Naive thymus-derived CD4-positive, alpha-beta T cell (primary cell): Measurements from ENCODE around the gene FNDC3B. TPM values are rescaled to one million over a fixed set of nuclear protein-coding genes. Genes with fewer than 3 reads are reported as not detected.

Source experiments
- ATAC-seq: fragments of 150-1000 bp; cut with Tn5 transposase; 2 replicates; pipeline ENCODE4 v1.10.0; 2021; ENCODE audit warnings: mild to moderate bottlenecking, moderate library complexity
- CTCF ChIA-PET: fragments of 350-600 bp; sonication (Branson Sonifier 250); formaldehyde crosslinking; loops from one replicate; lab custom pipeline; 2021; ENCODE audit warnings: antibody characterized with exemption; lab: Charles Lee
- POLR2A ChIA-PET: fragments of 350-600 bp; sonication (Branson Sonifier 250); formaldehyde crosslinking; loops from one replicate; lab custom pipeline; 2021; ENCODE audit warnings: antibody characterized with exemption, inconsistent platforms; lab: Charles Lee
- DNase-seq, 9 donors: peaks; one replicate each; pipeline versions ENCODE4 v3.0.0 to v3.0.0-alpha.2; 2020 to 2022; ENCODE audit warnings: mixed read lengths in 1 of 9
- H3K27ac ChIP-seq: one replicate; pipeline ENCODE4 v1.7.0; 2013; ENCODE audit warnings: mild to moderate bottlenecking, low read depth, low read length, moderate library complexity
- H3K27me3 ChIP-seq, 2 donors: one replicate each; pipeline ENCODE4 v1.7.0; 2013; ENCODE audit warnings: low read length in 2 of 2, mild to moderate bottlenecking in 2 of 2, moderate library complexity in 2 of 2; ENCODE audit not compliant: control insufficient read depth in 2 of 2, insufficient read depth in 2 of 2
- H3K36me3 ChIP-seq, 3 experiments: 1 replicate in 2 of 3; 2 replicates in 1 of 3; pipeline ENCODE4 v1.7.0; 2013; ENCODE audit warnings: low read length in 3 of 3, mild to moderate bottlenecking in 3 of 3, moderate library complexity in 1 of 3; ENCODE audit not compliant: insufficient read depth in 3 of 3, control insufficient read depth in 2 of 3
- H3K4me1 ChIP-seq, 2 donors: one replicate each; pipeline ENCODE4 v1.7.0; 2013; ENCODE audit warnings: low read length in 2 of 2, mild to moderate bottlenecking in 2 of 2, moderate library complexity in 1 of 2; ENCODE audit not compliant: control insufficient read depth in 2 of 2, insufficient read depth in 2 of 2
- H3K4me3 ChIP-seq: 2 replicates; pipeline ENCODE4 v1.7.0; 2013; ENCODE audit warnings: mild to moderate bottlenecking, low read length
- H3K9me3 ChIP-seq, 3 experiments: 1 replicate in 2 of 3; 2 replicates in 1 of 3; pipeline ENCODE4 v1.7.0; 2013; ENCODE audit warnings: low read length in 3 of 3; ENCODE audit not compliant: control insufficient read depth in 2 of 3
- H3K27ac Mint-ChIP-seq, 9 donors: one replicate each; pipeline ENCODE4 v1.8.0; 2020 to 2022; ENCODE audit warnings: mixed read lengths in 9 of 9, mild to moderate bottlenecking in 8 of 9, moderate library complexity in 5 of 9, inconsistent platforms in 2 of 9
- H3K27me3 Mint-ChIP-seq, 5 donors: one replicate each; pipeline ENCODE4 v1.8.0; 2021 to 2022; ENCODE audit warnings: mixed read lengths in 5 of 5, mild to moderate bottlenecking in 1 of 5
- H3K36me3 Mint-ChIP-seq, 5 donors: one replicate each; pipeline ENCODE4 v1.8.0; 2020 to 2022; ENCODE audit warnings: mixed read lengths in 5 of 5, mild to moderate bottlenecking in 3 of 5, inconsistent platforms in 1 of 5
- H3K4me1 Mint-ChIP-seq, 7 donors: one replicate each; pipeline ENCODE4 v1.8.0; 2020 to 2022; ENCODE audit warnings: mixed read lengths in 7 of 7, mild to moderate bottlenecking in 3 of 7, inconsistent platforms in 1 of 7
- H3K4me3 Mint-ChIP-seq, 10 donors: one replicate each; pipeline ENCODE4 v1.8.0; 2020 to 2022; ENCODE audit warnings: mild to moderate bottlenecking in 10 of 10, mixed read lengths in 10 of 10, moderate library complexity in 6 of 10, inconsistent platforms in 2 of 10
- H3K9me3 Mint-ChIP-seq, 11 donors: one replicate each; pipeline ENCODE4 v1.8.0; 2020 to 2022; ENCODE audit warnings: mixed read lengths in 11 of 11, mild to moderate bottlenecking in 4 of 11, inconsistent platforms in 1 of 11, moderate library complexity in 1 of 11
- intact Hi-C, 2 donors: fragments of 100-400 bp; cut with micrococcal nuclease; formaldehyde crosslinking; loops; one replicate each; pipeline ENCODE4 v1.15.1; 2023
- polyA plus RNA-seq, 2 donors: library from polyadenylated mRNA; unstranded; fragments of 300-500 nt; fragmentation: Illumina TruSeq; gene quantifications; one replicate each; pipeline ENCODE4 v1.2.3, GENCODE V29; 2021
- total RNA-seq, 6 experiments: library from RNA in 5 of 6; stranded (reverse) in 5 of 6; gene quantifications; 1 replicate in 5 of 6; 2 replicates in 1 of 6; pipeline ENCODE4 v1.2.3 and lab custom pipeline; 2021 to 2026

The FNDC3B gene
- total and polyA plus RNA-seq, 7 experiments from 2014 or later = 8.6 to 78.6 (median 25.6) TPM

DNA sequence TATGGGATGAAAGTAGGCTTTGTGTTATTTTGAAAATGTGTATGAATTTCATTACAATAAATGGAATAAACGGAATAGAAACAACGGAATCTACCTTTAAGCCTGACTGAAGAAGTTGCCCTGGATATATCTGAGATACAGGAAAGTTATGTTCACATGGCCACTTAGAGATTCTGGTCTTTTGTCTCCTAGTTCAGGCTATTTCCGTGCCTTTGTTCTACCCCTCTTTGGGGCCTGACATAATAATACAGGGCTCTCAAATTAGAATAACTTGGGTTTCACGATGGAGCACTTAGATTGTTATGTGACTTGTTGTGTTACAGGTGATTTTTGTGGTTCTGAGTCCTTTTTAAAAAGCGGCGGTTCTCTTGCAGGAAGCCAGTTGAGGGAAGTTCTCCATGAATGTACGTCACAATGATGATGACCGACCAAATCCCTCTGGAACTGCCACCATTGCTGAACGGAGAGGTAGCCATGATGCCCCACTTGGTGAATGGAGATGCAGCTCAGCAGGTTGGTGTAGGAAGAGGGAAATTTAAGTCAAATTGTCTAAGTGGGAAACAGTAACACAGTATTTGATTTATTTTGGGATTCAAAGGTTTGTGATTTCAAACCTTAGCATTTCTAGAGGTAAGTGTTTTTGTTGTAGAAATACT lies 72.8 kb downstream of the FNDC3B start:
- no peaks in the 10 kb centered on the region for H3K27me3 Mint-ChIP-seq
- CTCF ChIA-PET = no interaction called here
- POLR2A ChIA-PET = no interaction called here
- no peak overlapping the region for H3K27ac Mint-ChIP-seq
- Histone ChIP-seq H3K36me3 (no peaks in the 10 kb centered on the region), H3K4me1 (peaks cover 20 to 26% of the 10 kb centered on the region in 2 donors), H3K9me3 (no peaks in the 10 kb centered on the region), H3K27ac (no peak overlapping the region), H3K4me3 (no peak overlapping the region), H3K27me3 (no peaks in the 10 kb centered on the region)
- no peak overlapping the region for H3K4me3 Mint-ChIP-seq
- H3K4me1 Mint-ChIP-seq = peaks cover 38 to 59% (median 47%) of the 10 kb centered on the region in 7 donors
- peaks cover 0 to 2% (median 0%) of the 10 kb centered on the region in 11 donors for H3K9me3 Mint-ChIP-seq
- intact Hi-C loops = no loop called here
- no peak for DNase-seq
- H3K36me3 Mint-ChIP-seq = peaks cover 13 to 36% (median 23%) of the 10 kb centered on the region in 5 donors
- ATAC-seq = no peak

DNA sequence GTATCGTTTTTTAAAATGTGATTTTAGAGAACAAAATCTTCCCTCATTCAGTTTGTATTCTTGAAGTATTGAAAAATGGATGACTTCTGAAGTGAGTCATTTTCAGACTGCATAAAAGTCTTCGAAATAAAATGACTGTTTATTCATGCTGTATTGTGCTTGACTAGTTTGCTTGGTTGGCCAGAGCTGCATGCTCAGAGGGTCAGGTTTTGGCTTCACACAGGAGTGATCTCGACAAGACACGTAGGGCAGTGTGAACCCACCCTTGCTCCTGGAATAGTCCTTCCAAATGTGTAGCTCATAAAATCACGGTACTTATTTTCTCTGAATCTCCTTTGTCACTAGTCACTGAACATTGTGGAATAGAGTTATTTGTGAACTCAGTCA lies 73.3 kb downstream of the FNDC3B start:
- H3K4me1 ChIP-seq = peaks cover 19 to 21% of the 10 kb centered on the region in 2 donors
- no peak overlapping the region for H3K27ac ChIP-seq
- no peaks in the 10 kb centered on the region for H3K27me3 Mint-ChIP-seq
- H3K9me3 Mint-ChIP-seq = no peaks in the 10 kb centered on the region
- CTCF ChIA-PET = no interaction called here
- H3K4me1 Mint-ChIP-seq = peaks cover 33 to 56% (median 44%) of the 10 kb centered on the region in 7 donors
- no peak overlapping the region for H3K4me3 ChIP-seq
- H3K4me3 Mint-ChIP-seq = no peak overlapping the region
- H3K36me3 ChIP-seq = no peaks in the 10 kb centered on the region
- peaks cover 15 to 39% (median 21%) of the 10 kb centered on the region in 5 donors for H3K36me3 Mint-ChIP-seq
- intact Hi-C loops = no loop called here
- no peaks in the 10 kb centered on the region for H3K9me3 ChIP-seq
- ATAC-seq (no peak), DNase-seq (no peak)
- no peak overlapping the region for H3K27ac Mint-ChIP-seq
- POLR2A ChIA-PET = no interaction called here
- no peaks in the 10 kb centered on the region for H3K27me3 ChIP-seq

DNA sequence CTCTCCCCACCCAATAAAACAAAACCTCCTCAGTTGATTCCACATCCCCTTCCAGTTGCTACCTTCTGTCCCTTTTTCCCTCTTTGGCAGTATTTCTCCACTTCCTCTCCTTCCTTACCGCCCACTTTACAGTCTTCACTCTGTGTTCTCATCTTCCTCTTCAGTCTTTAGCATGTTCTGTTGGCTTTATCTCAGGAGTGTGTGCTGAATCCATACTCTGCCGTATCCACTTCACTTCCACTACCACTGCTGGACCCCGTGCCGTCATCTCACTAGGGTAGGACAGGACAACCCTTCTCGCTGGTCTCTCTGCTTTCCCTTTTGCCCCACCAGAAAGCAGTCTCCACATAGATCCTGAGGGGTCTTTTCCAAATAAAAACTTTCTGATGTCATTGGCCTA lies 74.3 kb downstream of the FNDC3B start:
- H3K27ac Mint-ChIP-seq = peak overlapping the region in 2 of 9 donors; percentile 3 to 46
- H3K27me3 Mint-ChIP-seq = no peaks in the 10 kb centered on the region
- no peaks in the 10 kb centered on the region for H3K9me3 Mint-ChIP-seq
- H3K36me3 ChIP-seq = no peaks in the 10 kb centered on the region
- H3K27ac ChIP-seq = no peak overlapping the region
- no peak overlapping the region for H3K4me3 ChIP-seq
- no peaks in the 10 kb centered on the region for H3K9me3 ChIP-seq
- H3K4me1 Mint-ChIP-seq = peaks cover 24 to 53% (median 41%) of the 10 kb centered on the region in 7 donors
- no peak for ATAC-seq
- no peak for DNase-seq
- CTCF ChIA-PET = no interaction called here
- H3K27me3 ChIP-seq = no peaks in the 10 kb centered on the region
- H3K4me3 Mint-ChIP-seq = no peak overlapping the region
- POLR2A ChIA-PET = interaction anchor here (0.6 kb wide), 1 partner anchor 29 kb away, joined by 4 read pairs; no protein-coding TSS in a partner anchor
- peaks cover 9 to 11% of the 10 kb centered on the region in 2 donors for H3K4me1 ChIP-seq
- H3K36me3 Mint-ChIP-seq = peaks cover 18 to 47% (median 26%) of the 10 kb centered on the region in 5 donors
- intact Hi-C loops = no loop called here

DNA sequence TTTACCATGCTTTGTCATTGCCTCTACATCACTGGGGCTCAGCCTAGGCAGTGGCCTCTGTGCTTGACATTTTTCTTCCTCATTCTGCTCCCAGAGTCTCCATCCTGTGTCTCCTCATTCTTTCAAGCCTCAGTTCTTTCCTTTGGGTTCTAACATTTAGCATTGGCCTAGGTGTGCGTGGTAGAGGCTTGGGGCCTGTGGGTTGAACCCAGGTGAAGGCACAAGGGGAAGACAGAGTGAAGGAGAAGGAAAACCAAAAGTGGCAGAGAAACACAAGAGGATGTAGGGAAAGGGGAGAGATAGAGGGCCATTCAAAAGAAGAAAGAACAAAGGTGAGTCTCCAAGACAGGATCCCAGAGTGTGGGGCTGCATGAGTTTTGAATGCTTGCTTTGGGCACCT lies 75.7 kb downstream of the FNDC3B start:
- Histone ChIP-seq H3K4me1 (peaks cover 0 to under 1% of the 10 kb centered on the region in 2 donors), H3K36me3 (no peaks in the 10 kb centered on the region), H3K9me3 (no peaks in the 10 kb centered on the region), H3K27me3 (no peaks in the 10 kb centered on the region), H3K4me3 (no peak overlapping the region), H3K27ac (no peak overlapping the region)
- Mint-ChIP-seq H3K4me1 (peaks cover 14 to 50% (median 34%) of the 10 kb centered on the region in 7 donors), H3K27me3 (no peaks in the 10 kb centered on the region), H3K36me3 (peaks cover 17 to 57% (median 35%) of the 10 kb centered on the region in 5 donors), H3K4me3 (no peak overlapping the region), H3K9me3 (no peaks in the 10 kb centered on the region), H3K27ac (peak overlapping the region in 1 of 9 donors; percentile 38)
- no peak for ATAC-seq
- ChIA-PET POLR2A (no interaction called here), CTCF (no interaction called here)
- no peak for DNase-seq
- intact Hi-C loops = no loop called here

- CTCF ChIA-PET = interaction anchor here (1.2 to 2.2 kb wide), 2 partner anchors 8 to 217 kb away, joined by 3 to 5 read pairs; no protein-coding TSS in a partner anchor
- POLR2A ChIA-PET = no interaction called here
- Mint-ChIP-seq H3K9me3 (no peaks in the 10 kb centered on the region), H3K4me3 (no peak overlapping the region), H3K27ac (no peak overlapping the region), H3K36me3 (peaks cover 12 to 62% (median 35%) of the 10 kb centered on the region in 5 donors), H3K4me1 (peaks cover 9 to 48% (median 31%) of the 10 kb centered on the region in 7 donors), H3K27me3 (no peaks in the 10 kb centered on the region)
- no peaks in the 10 kb centered on the region for H3K36me3 ChIP-seq
- DNase-seq = no peak
- intact Hi-C loops = no loop called here
- H3K27me3 ChIP-seq = no peaks in the 10 kb centered on the region
- H3K4me1 ChIP-seq = no peaks in the 10 kb centered on the region
- no peak overlapping the region for H3K4me3 ChIP-seq
- no peak for ATAC-seq
- H3K9me3 ChIP-seq = no peaks in the 10 kb centered on the region
- no peak overlapping the region for H3K27ac ChIP-seq
These were observed 76.4 kb downstream of the FNDC3B start for GRCh38 chr3:172115787-172116186.

GRCh38 chr3:172118019-172118418 lies 78.6 kb downstream of the FNDC3B start:
- H3K4me1 ChIP-seq = no peaks in the 10 kb centered on the region
- no peaks in the 10 kb centered on the region for H3K9me3 ChIP-seq
- ChIA-PET POLR2A (interaction anchor here (0.8 kb wide), 1 partner anchor 14 kb away, joined by 3 read pairs; no protein-coding TSS in a partner anchor), CTCF (no interaction called here)
- peaks cover 9 to 74% (median 47%) of the 10 kb centered on the region in 5 donors for H3K36me3 Mint-ChIP-seq
- ATAC-seq (no peak), DNase-seq (no peak)
- intact Hi-C loops = no loop called here
- no peak overlapping the region for H3K4me3 ChIP-seq
- no peak overlapping the region for H3K27ac ChIP-seq
- no peaks in the 10 kb centered on the region for H3K27me3 ChIP-seq
- H3K4me3 Mint-ChIP-seq = no peak overlapping the region
- H3K27me3 Mint-ChIP-seq = no peaks in the 10 kb centered on the region
- peaks cover 10 to 53% (median 35%) of the 10 kb centered on the region in 7 donors for H3K4me1 Mint-ChIP-seq
- H3K9me3 Mint-ChIP-seq = no peaks in the 10 kb centered on the region
- H3K27ac Mint-ChIP-seq = no peak overlapping the region
- no peaks in the 10 kb centered on the region for H3K36me3 ChIP-seq
